ENCODE results near the gene UBE2G1. TPM values are rescaled to one million over a fixed set of nuclear protein-coding genes. Genes with fewer than 3 reads are reported as not detected.
A peak's percentile ranks its signal among the peaks of the same experiment; 100 is the strongest.

UBE2G1 gene
- total and polyA plus RNA-seq, 4 donors = 8.0 to 47.5 (median 34.4) TPM

DNA sequence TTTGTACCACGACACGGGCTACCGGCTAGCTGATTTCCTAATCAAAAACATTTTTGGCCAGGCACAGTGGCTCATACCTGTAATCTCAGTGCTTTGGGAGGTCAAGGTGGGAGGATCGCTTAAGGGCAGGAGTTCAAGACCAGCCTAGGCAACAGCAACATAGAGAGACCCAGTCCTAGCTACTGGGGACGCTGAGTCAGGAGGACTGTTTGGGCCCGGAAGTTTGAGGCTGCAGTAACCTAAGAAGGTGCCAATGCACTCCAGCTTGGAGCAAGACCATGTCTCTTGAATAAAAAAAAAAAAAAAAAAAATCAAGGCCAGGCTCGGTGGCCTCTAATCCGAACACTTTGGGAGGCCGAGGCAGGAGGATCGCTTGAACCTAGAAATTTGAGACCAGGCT lies 49.8 kb downstream of the UBE2G1 start:
- WGBS, 2 donors = 96% methylated on average over 10 of the region's 10 CpGs
- H3K27ac ChIP-seq (ENCODE audit: low read depth in 1 of 2, low read length in 1 of 2) = no peak overlapping the region
- H3K9me3 ChIP-seq (ENCODE audit: control insufficient read depth in 4 of 4, insufficient read depth in 3 of 4, low read length in 3 of 4) = no peaks in the 10 kb centered on the region
- no peak for DNase-seq
- no peak overlapping the region for H3K4me3 ChIP-seq
- no peaks in the 10 kb centered on the region for H3K27me3 ChIP-seq (ENCODE audit: control insufficient read depth in 3 of 3, insufficient read depth in 3 of 3, low read length in 2 of 3)
- peaks cover 2 to 35% (median 6%) of the 10 kb centered on the region in 5 donors for H3K4me1 ChIP-seq (ENCODE audit: control insufficient read depth in 5 of 5, insufficient read depth in 5 of 5, low read length in 5 of 5)
- H3K36me3 ChIP-seq (ENCODE audit: control insufficient read depth in 4 of 4, insufficient read depth in 4 of 4, low read length in 4 of 4) = peaks cover 0 to 2% (median 0%) of the 10 kb centered on the region in 4 donors
- no peak for ATAC-seq (ENCODE audit: insufficient read depth, low FRiP score)
- TF ChIP-seq, protein P1, sequence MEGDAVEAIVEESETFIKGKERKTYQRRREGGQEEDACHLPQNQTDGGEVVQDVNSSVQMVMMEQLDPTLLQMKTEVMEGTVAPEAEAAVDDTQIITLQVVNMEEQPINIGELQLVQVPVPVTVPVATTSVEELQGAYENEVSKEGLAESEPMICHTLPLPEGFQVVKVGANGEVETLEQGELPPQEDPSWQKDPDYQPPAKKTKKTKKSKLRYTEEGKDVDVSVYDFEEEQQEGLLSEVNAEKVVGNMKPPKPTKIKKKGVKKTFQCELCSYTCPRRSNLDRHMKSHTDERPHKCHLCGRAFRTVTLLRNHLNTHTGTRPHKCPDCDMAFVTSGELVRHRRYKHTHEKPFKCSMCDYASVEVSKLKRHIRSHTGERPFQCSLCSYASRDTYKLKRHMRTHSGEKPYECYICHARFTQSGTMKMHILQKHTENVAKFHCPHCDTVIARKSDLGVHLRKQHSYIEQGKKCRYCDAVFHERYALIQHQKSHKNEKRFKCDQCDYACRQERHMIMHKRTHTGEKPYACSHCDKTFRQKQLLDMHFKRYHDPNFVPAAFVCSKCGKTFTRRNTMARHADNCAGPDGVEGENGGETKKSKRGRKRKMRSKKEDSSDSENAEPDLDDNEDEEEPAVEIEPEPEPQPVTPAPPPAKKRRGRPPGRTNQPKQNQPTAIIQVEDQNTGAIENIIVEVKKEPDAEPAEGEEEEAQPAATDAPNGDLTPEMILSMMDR (IDR thresholded peaks at IDR 0.05; ENCODE audit: control extremely low read depth, extremely low read depth) = no peak
- H3K9ac ChIP-seq (ENCODE audit: insufficient read depth in 1 of 2, low read length in 2 of 2) = no peak overlapping the region

GRCh38 chr17:4314618-4315017 lies 51.9 kb downstream of the UBE2G1 start:
- peaks cover 0 to 2% (median 0%) of the 10 kb centered on the region in 4 donors for H3K36me3 ChIP-seq (ENCODE audit: control insufficient read depth in 4 of 4, insufficient read depth in 4 of 4, low read length in 4 of 4)
- no peaks in the 10 kb centered on the region for H3K27me3 ChIP-seq (ENCODE audit: control insufficient read depth in 3 of 3, insufficient read depth in 3 of 3, low read length in 2 of 3)
- H3K9me3 ChIP-seq (ENCODE audit: control insufficient read depth in 4 of 4, insufficient read depth in 3 of 4, low read length in 3 of 4) = no peaks in the 10 kb centered on the region
- H3K9ac ChIP-seq (ENCODE audit: insufficient read depth in 1 of 2, low read length in 2 of 2) = no peak overlapping the region
- ATAC-seq (ENCODE audit: insufficient read depth, low FRiP score) = no peak
- TF ChIP-seq, protein P1 (IDR thresholded peaks at IDR 0.05; ENCODE audit: control extremely low read depth, extremely low read depth) = no peak
- no peak overlapping the region for H3K4me3 ChIP-seq
- H3K4me1 ChIP-seq (ENCODE audit: control insufficient read depth in 5 of 5, insufficient read depth in 5 of 5, low read length in 5 of 5) = peaks cover 5 to 51% (median 13%) of the 10 kb centered on the region in 5 donors
- DNase-seq = no peak
- 72 to 77% methylated on average over 1 of the region's 1 CpG for WGBS, 2 donors
- H3K27ac ChIP-seq (ENCODE audit: low read depth in 1 of 2, low read length in 1 of 2) = no peak overlapping the region

GRCh38 chr17:4314179-4314578 lies 52.3 kb downstream of the UBE2G1 start:
- DNase-seq (no peak), ATAC-seq (ENCODE audit: insufficient read depth, low FRiP score) (no peak)
- H3K36me3 ChIP-seq (ENCODE audit: control insufficient read depth in 4 of 4, insufficient read depth in 4 of 4, low read length in 4 of 4) = no peaks in the 10 kb centered on the region
- no peaks in the 10 kb centered on the region for H3K27me3 ChIP-seq (ENCODE audit: control insufficient read depth in 3 of 3, insufficient read depth in 3 of 3, low read length in 2 of 3)
- WGBS, 2 donors = 73 to 87% methylated on average over 3 of the region's 3 CpGs
- no peak overlapping the region for H3K4me3 ChIP-seq
- peaks cover 5 to 55% (median 15%) of the 10 kb centered on the region in 5 donors for H3K4me1 ChIP-seq (ENCODE audit: control insufficient read depth in 5 of 5, insufficient read depth in 5 of 5, low read length in 5 of 5)
- H3K9ac ChIP-seq (ENCODE audit: insufficient read depth in 1 of 2, low read length in 2 of 2) = no peak overlapping the region
- no peaks in the 10 kb centered on the region for H3K9me3 ChIP-seq (ENCODE audit: control insufficient read depth in 4 of 4, insufficient read depth in 3 of 4, low read length in 3 of 4)
- peak overlapping the region in 1 of 2 donors; percentile 75 for H3K27ac ChIP-seq (ENCODE audit: low read depth in 1 of 2, low read length in 1 of 2)
- TF ChIP-seq, protein P1 (IDR thresholded peaks at IDR 0.05; ENCODE audit: control extremely low read depth, extremely low read depth) = no peak

Data from lung (tissue), 12 donors.